ENCODE data around the gene CDC20.
"Not testable (repeated sequence)": the region's sequence is repeated elsewhere in the genome, so short reads cannot be mapped to it uniquely, and the experiment has no call there.

The CDC20 gene

DNA sequence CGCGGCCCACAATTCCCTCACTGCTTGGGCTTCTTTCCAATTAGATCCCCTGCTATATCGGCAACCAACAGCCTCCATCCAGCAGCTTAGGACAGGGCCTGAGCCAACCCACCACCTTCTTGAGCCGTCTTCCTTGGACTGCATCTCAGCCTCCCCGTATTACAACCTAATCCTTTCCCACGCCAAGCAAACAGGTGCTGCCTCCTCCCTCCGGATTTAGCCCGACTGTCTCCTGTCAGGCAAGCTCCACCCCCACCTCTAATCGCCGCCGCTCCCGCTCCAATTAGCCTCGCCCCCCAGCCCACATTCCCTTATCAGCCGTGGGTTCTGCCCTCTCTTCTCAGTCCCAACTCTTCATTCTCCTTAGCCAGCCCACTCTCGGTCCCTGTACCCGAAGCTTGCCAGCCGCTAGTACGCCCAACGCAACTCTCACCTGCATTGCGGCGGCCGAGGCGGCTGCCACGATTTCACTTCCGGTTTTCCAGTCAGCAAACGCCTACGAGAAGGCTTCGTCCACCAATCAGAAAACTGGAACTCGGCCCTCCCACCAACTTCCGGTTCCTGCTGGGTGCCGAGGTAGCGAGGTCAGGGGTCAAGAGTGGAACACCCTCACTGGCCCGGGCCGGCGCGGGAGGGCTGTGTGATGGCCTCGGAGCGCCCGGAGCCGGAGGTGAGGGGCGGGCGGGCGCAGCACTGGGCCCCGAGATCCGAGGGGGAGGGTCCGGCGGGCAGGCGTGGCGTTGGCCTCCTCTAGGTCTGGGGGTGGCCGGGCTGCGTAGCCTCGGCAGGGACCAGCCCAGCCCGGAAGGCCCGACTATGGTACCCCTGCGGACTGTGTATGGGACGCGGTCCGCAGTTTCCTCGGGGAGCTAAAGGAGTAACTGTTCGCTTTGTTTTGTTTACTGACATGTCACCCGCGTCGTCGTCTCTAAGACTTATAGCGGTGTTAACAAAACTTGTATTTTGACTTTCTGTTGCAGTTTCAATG, 30.8 kb downstream of the CDC20 start, which contains the start of the genes MED8 and SZT2:
MED8 (minus strand) TSS at position 475 of the 988 bp plus-strand sequence; CDS start at position 439, 36 bp downstream.
SZT2 (plus strand) TSS at position 574 of the 988 bp plus-strand sequence; CDS start at position 644, 70 bp downstream.
- Histone ChIP-seq H3K4me1 (ENCODE audit: control insufficient read depth in 1 of 2, insufficient read depth in 2 of 2, low read length in 2 of 2) (peaks cover 9 to 29% of the 10 kb centered on the region in 2 donors), H3K9me3 (ENCODE audit: control insufficient read depth in 1 of 2, low read length in 2 of 2) (no peaks in the 10 kb centered on the region), H3K4me3 (ENCODE audit: low read depth in 1 of 2, low read length in 2 of 2) (peak within 1 kb of the TSS; percentile 92 to 98), H3K27ac (ENCODE audit: low read length) (peak within 1 kb of the TSS; percentile 91), H3K27me3 (ENCODE audit: low read depth, low read length) (no peaks in the 10 kb centered on the region), H3K36me3 (ENCODE audit: control insufficient read depth in 1 of 2, insufficient read depth in 2 of 2, low read length in 2 of 2) (peaks cover 28 to 30% of the 10 kb centered on the region in 2 donors)

DNA sequence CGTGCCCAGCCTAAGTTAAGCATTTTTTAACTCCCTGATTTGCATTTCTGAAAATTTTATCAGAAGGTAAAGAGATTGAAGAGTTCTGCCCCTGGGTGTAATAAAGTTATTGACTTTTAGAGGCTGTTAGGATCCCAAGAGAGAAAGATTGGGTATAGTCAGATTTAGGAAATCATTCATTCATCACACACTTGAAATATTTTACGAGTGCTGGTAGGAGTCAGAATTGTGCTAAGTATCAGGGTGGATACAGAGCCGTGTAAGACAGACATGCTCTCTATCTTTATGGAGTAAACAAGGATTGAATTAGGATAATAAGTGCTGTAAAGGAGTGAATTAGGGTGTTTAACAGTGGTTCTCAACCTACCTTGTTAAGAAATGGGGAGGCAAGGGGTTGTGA, 33.9 kb downstream of the CDC20 start:
- no peaks in the 10 kb centered on the region for H3K9me3 ChIP-seq (ENCODE audit: control insufficient read depth in 1 of 2, low read length in 2 of 2)
- no peak overlapping the region for H3K27ac ChIP-seq (ENCODE audit: low read length)

DNA sequence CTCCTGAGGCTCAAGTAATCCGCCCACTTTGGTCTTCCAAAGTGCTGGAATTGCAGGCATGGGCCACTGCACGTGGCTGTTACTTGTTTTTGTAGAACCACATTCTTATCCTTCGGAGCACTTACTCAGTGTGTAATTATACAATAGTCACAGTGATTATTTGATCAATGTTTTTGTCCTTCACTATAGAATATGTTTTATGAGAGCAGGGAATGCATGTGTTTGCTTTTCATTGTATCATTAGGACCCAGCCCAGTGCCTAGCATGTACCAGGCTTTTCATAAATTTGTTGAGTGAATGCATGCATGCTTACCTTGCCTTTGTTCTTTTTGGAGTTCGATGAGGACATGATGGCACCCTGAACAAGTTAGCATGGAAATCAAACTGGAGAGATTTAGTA, 36.7 kb downstream of the CDC20 start:
- no peaks in the 10 kb centered on the region for H3K9me3 ChIP-seq (ENCODE audit: control insufficient read depth in 1 of 2, low read length in 2 of 2)
- no peak overlapping the region for H3K27ac ChIP-seq (ENCODE audit: low read length)
- H3K27me3 ChIP-seq (ENCODE audit: low read depth, low read length): no peaks in the 10 kb centered on the region
- H3K36me3 ChIP-seq (ENCODE audit: control insufficient read depth in 1 of 2, insufficient read depth in 2 of 2, low read length in 2 of 2): no peaks in the 10 kb centered on the region
- H3K4me1 ChIP-seq (ENCODE audit: control insufficient read depth in 1 of 2, insufficient read depth in 2 of 2, low read length in 2 of 2): peaks cover 0 to 9% of the 10 kb centered on the region in 2 donors
- no peak overlapping the region for H3K4me3 ChIP-seq (ENCODE audit: low read depth in 1 of 2, low read length in 2 of 2)

More for the DNA sequence above, 33.9 kb downstream of the CDC20 start:
- Histone ChIP-seq H3K4me3 (ENCODE audit: low read depth in 1 of 2, low read length in 2 of 2) (no peak overlapping the region), H3K4me1 (ENCODE audit: control insufficient read depth in 1 of 2, insufficient read depth in 2 of 2, low read length in 2 of 2) (peaks cover 9 to 27% of the 10 kb centered on the region in 2 donors), H3K36me3 (ENCODE audit: control insufficient read depth in 1 of 2, insufficient read depth in 2 of 2, low read length in 2 of 2) (no peaks in the 10 kb centered on the region), H3K27me3 (ENCODE audit: low read depth, low read length) (no peaks in the 10 kb centered on the region)

DNA sequence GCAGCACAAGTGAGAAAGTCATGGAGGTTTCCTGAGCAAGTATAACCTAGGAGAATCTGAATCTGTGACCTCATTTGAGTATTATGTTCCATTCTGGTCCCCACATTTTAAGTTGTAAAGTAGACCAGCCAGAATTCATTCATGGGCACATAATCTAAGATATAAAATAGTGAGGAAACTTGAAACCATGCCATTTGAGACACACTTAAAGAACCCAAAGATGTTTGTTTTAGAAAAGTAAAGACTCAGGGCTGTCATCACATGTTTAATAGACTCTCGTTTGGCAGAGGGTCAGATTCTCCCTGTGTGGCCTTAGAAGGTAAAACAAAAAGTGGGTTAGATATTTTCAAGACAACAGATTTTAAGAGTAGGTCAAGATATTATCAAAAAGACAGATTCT, 37.3 kb downstream of the CDC20 start:
- H3K4me1 ChIP-seq (ENCODE audit: control insufficient read depth in 1 of 2, insufficient read depth in 2 of 2, low read length in 2 of 2): peaks cover 0 to 4% of the 10 kb centered on the region in 2 donors
- no peaks in the 10 kb centered on the region for H3K36me3 ChIP-seq (ENCODE audit: control insufficient read depth in 1 of 2, insufficient read depth in 2 of 2, low read length in 2 of 2)
- H3K27me3 ChIP-seq (ENCODE audit: low read depth, low read length): no peaks in the 10 kb centered on the region
- no peak overlapping the region for H3K27ac ChIP-seq (ENCODE audit: low read length)
- no peaks in the 10 kb centered on the region for H3K9me3 ChIP-seq (ENCODE audit: control insufficient read depth in 1 of 2, low read length in 2 of 2)
- H3K4me3 ChIP-seq (ENCODE audit: low read depth in 1 of 2, low read length in 2 of 2): no peak overlapping the region

DNA sequence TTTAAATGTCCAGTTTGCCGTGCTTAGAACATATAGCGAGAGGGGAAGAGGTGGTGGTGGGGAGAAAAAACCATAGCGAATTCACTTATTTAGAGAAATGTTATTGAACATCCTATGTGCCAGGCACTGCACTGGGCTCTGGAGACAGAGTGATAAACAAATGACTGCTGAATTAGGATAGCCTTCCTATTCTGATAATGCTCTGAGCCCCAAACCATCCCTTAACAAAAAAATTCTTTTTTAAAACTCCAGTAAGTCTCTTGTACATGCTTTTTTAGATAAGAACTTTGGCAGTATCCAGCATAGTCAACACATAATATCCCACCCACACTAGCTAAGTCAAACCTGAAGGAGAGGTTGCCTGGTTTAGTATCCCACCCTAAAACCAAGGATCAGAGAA, 39.4 kb downstream of the CDC20 start:
- H3K4me1 ChIP-seq (ENCODE audit: control insufficient read depth in 1 of 2, insufficient read depth in 2 of 2, low read length in 2 of 2): no peaks in the 10 kb centered on the region
- peaks cover 4 to 8% of the 10 kb centered on the region in 2 donors for H3K36me3 ChIP-seq (ENCODE audit: control insufficient read depth in 1 of 2, insufficient read depth in 2 of 2, low read length in 2 of 2)
- H3K9me3 ChIP-seq (ENCODE audit: control insufficient read depth in 1 of 2, low read length in 2 of 2): no peaks in the 10 kb centered on the region
- H3K4me3 ChIP-seq (ENCODE audit: low read depth in 1 of 2, low read length in 2 of 2): no peak overlapping the region
- H3K27ac ChIP-seq (ENCODE audit: low read length): no peak overlapping the region
- H3K27me3 ChIP-seq (ENCODE audit: low read depth, low read length): no peaks in the 10 kb centered on the region

DNA sequence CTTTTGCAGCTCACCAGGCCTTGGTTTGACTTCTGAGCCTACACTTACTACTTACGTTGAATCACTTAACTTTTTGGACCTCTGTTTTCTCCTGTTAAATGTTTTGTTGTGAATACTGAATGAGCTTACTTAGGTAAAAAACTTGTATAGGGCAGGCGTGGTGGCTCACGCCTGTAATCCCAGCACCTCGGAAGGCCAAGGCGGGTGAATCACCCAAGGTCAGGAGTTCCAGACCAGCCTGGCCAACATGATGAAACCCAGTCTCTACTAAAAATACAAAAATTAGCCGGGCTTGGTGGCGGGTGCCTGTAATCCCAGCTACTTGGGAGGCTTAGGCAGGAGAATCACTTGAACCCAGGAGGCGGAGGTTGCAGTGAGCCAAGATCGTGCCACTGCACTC, 41.7 kb downstream of the CDC20 start:
- not testable (repeated sequence) for H3K4me1 ChIP-seq (ENCODE audit: control insufficient read depth in 1 of 2, insufficient read depth in 2 of 2, low read length in 2 of 2); H3K4me3 ChIP-seq (ENCODE audit: low read depth in 1 of 2, low read length in 2 of 2); H3K9me3 ChIP-seq (ENCODE audit: control insufficient read depth in 1 of 2, low read length in 2 of 2); H3K27me3 ChIP-seq (ENCODE audit: low read depth, low read length); H3K27ac ChIP-seq (ENCODE audit: low read length)
- H3K36me3 ChIP-seq (ENCODE audit: control insufficient read depth in 1 of 2, insufficient read depth in 2 of 2, low read length in 2 of 2): peaks cover 22 to 30% of the 10 kb centered on the region in 2 donors

DNA sequence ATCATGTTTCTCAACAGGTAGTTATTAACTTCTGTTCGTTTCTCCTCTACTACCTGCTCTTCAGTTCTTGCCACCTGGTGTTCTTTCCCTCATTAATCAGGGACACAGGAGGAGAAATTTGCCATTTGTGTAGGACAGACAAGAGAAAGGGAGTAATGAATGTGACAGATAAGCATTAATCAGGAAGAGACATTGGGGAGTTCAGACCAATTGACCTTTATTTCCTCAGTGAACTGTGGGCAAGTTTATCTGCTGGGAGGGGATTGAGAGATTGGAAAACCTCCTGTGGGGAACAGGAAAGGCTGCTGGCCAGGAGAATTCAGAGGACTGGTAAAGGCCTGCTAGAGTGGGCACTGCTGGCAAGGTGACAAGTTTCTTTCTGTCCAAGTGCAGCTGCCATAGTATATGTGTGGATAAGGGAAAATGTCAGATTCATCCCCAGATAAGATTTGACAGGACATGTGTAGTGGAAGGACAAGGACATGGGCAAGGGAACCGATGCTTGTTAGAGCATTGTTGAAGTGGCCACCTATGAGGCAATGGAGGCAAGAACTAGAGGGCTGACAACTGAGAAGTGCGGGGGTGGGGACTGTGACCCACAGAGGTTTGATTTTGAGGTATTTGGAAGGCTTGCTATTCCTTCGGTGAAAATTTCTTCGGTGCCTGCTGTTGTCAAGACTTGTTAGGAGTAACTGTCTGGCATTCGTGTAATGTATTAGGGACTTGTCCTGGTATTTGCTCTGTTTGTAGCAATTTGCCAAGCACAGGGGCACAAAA, 43.5 kb downstream of the CDC20 start:
- Histone ChIP-seq H3K27ac (ENCODE audit: low read length) (no peak overlapping the region), H3K27me3 (ENCODE audit: low read depth, low read length) (no peaks in the 10 kb centered on the region), H3K4me3 (ENCODE audit: low read depth in 1 of 2, low read length in 2 of 2) (no peak overlapping the region), H3K36me3 (ENCODE audit: control insufficient read depth in 1 of 2, insufficient read depth in 2 of 2, low read length in 2 of 2) (peaks cover 36 to 48% of the 10 kb centered on the region in 2 donors), H3K4me1 (ENCODE audit: control insufficient read depth in 1 of 2, insufficient read depth in 2 of 2, low read length in 2 of 2) (no peaks in the 10 kb centered on the region), H3K9me3 (ENCODE audit: control insufficient read depth in 1 of 2, low read length in 2 of 2) (no peaks in the 10 kb centered on the region)

DNA sequence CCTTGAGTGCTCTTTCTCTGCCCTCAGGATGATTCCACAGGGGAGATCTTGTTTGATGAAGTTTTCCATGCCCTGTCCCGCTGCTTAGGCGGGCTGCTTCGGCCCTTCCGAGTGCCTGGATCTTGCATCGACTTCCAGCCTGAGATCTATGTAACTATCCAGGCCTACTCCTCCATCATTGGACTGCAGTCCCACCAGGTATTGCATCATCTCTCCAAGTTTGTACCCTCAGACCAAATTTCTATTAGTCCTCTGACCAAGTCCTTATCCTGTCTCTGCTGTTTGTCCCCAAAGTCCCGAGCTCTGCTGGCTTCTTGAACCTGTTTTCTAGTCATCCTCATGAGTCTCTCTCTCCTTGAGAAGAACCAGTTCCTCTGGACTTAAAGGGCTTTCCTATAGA, 45.6 kb downstream of the CDC20 start:
- Histone ChIP-seq H3K9me3 (ENCODE audit: control insufficient read depth in 1 of 2, low read length in 2 of 2) (no peaks in the 10 kb centered on the region), H3K4me1 (ENCODE audit: control insufficient read depth in 1 of 2, insufficient read depth in 2 of 2, low read length in 2 of 2) (no peaks in the 10 kb centered on the region), H3K4me3 (ENCODE audit: low read depth in 1 of 2, low read length in 2 of 2) (no peak overlapping the region), H3K27ac (ENCODE audit: low read length) (no peak overlapping the region), H3K27me3 (ENCODE audit: low read depth, low read length) (no peaks in the 10 kb centered on the region), H3K36me3 (ENCODE audit: control insufficient read depth in 1 of 2, insufficient read depth in 2 of 2, low read length in 2 of 2) (peaks cover 40 to 63% of the 10 kb centered on the region in 2 donors)

DNA sequence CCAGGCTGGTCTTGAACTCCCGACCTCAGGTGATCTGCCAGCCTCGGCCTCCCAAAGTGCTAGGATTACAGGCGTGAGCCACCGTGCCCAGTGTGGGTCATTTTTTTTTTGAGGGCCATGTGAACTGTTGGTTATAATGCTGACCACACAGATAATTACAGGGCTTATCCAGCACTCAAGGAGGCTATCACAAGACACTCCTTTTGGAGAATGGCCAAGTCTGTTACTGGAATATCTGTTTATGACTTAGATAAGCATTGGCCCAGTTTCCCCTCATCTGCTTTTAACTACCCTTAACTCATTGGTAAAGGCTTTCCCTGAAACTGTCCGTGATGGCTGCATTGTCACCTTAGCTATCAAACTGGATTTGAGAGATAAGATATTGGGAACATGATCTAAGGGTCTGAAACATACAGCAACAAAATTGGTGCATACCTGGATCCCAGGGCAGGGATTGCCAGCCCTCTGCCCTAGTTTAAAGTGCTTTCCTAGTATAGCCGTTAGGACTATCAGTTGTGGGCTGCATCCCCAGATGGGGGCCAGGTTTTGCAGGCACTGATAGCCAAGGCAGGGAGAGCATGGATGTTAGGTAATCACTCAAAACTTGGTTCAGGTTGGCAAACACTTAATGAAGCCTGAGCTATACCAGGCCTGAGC, 46.6 kb downstream of the CDC20 start:
- H3K9me3 ChIP-seq (ENCODE audit: control insufficient read depth in 1 of 2, low read length in 2 of 2): no peaks in the 10 kb centered on the region
- no peak overlapping the region for H3K4me3 ChIP-seq (ENCODE audit: low read depth in 1 of 2, low read length in 2 of 2)
- H3K36me3 ChIP-seq (ENCODE audit: control insufficient read depth in 1 of 2, insufficient read depth in 2 of 2, low read length in 2 of 2): peaks cover 40 to 68% of the 10 kb centered on the region in 2 donors
- no peak overlapping the region for H3K27ac ChIP-seq (ENCODE audit: low read length)
- no peaks in the 10 kb centered on the region for H3K4me1 ChIP-seq (ENCODE audit: control insufficient read depth in 1 of 2, insufficient read depth in 2 of 2, low read length in 2 of 2)
- no peaks in the 10 kb centered on the region for H3K27me3 ChIP-seq (ENCODE audit: low read depth, low read length)

DNA sequence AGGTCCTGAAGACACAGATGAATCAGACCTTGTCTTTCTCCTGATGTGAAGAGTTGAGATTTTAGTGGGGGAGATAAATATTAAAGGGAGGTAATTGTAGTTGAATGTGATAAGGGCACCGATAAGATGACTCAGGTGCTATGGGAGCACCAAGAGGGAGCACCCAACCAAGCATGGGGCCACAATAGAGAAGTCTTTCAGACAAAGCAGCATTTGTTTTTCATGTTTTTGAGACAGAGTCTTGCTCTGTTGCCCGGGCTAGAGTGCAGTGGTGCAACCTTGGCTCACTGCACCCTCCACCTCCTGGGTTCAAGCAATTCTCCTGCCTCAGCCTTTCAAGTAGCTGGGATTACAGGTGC, 47.1 kb downstream of the CDC20 start:
- no peaks in the 10 kb centered on the region for H3K9me3 ChIP-seq (ENCODE audit: control insufficient read depth in 1 of 2, low read length in 2 of 2)
- H3K4me3 ChIP-seq (ENCODE audit: low read depth in 1 of 2, low read length in 2 of 2): no peak overlapping the region
- H3K36me3 ChIP-seq (ENCODE audit: control insufficient read depth in 1 of 2, insufficient read depth in 2 of 2, low read length in 2 of 2): peaks cover 40 to 73% of the 10 kb centered on the region in 2 donors
- H3K4me1 ChIP-seq (ENCODE audit: control insufficient read depth in 1 of 2, insufficient read depth in 2 of 2, low read length in 2 of 2): no peaks in the 10 kb centered on the region
- no peaks in the 10 kb centered on the region for H3K27me3 ChIP-seq (ENCODE audit: low read depth, low read length)
- no peak overlapping the region for H3K27ac ChIP-seq (ENCODE audit: low read length)

DNA sequence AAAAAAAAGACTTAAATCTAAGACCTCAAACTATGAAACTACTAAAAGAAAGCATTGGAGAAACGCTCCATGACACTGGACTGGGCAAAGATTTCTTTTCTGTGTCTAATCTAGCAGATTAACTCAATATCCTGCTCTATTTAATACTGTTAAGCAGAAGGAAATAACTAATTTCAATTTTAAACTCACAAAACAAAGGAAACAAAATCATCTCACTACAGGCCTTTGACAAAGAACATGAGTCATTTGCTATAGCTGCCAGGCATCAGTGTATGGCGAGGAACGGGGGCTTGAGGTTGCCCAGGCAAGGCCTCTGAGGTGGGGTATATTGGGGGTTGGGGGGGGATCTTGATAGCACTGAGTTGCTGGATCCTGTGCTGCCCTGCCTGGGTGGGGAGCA, 51.8 kb downstream of the CDC20 start:
- Histone ChIP-seq H3K27ac (ENCODE audit: low read length) (no peak overlapping the region), H3K4me1 (ENCODE audit: control insufficient read depth in 1 of 2, insufficient read depth in 2 of 2, low read length in 2 of 2) (no peaks in the 10 kb centered on the region), H3K27me3 (ENCODE audit: low read depth, low read length) (no peaks in the 10 kb centered on the region), H3K9me3 (ENCODE audit: control insufficient read depth in 1 of 2, low read length in 2 of 2) (no peaks in the 10 kb centered on the region), H3K36me3 (ENCODE audit: control insufficient read depth in 1 of 2, insufficient read depth in 2 of 2, low read length in 2 of 2) (peaks cover 25 to 58% of the 10 kb centered on the region in 2 donors), H3K4me3 (ENCODE audit: low read depth in 1 of 2, low read length in 2 of 2) (no peak overlapping the region)
